Endometrial microvascular endothelial cells (primary cell): ENCODE data around the gene PCCA. TPM values are rescaled to one million over a fixed set of nuclear protein-coding genes. Genes with fewer than 3 reads are reported as not detected.

Experiments used
- in situ Hi-C: cut with HindIII; loops from 2 replicates; pipeline ENCODE4 v1.10.0; 2017; ENCODE audit warnings: low sequenced_read_pairs, low pct_unique_long_range_greater_than_20kb; ENCODE audit errors: inconsistent ontology term
- total RNA-seq: library from RNA; depleted of rRNA; stranded (reverse); fragments of >200 nt; gene quantifications from one replicate; pipeline ENCODE4 v1.2.3, GENCODE V29; 2015; ENCODE audit errors: inconsistent ontology term

Gene PCCA
- total RNA-seq, 1 donor from 2014 or later = 14.0 TPM

- in situ Hi-C loops = no loop called here
Observed at GRCh38 chr13:100175078-100175802, 86.3 kb downstream of the PCCA start.

GRCh38 chr13:100175803-100176182 is 86.9 kb downstream of the PCCA start:
- in situ Hi-C loops = no loop called here

- in situ Hi-C loops = no loop called here
Observed at GRCh38 chr13:100176801-100177400, 88.0 kb downstream of the PCCA start.

GRCh38 chr13:100178309-100178708 is 89.4 kb downstream of the PCCA start:
- in situ Hi-C loops = no loop called here

- in situ Hi-C loops = no loop called here
Observed at GRCh38 chr13:100179276-100179675, 90.4 kb downstream of the PCCA start.

GRCh38 chr13:100182900-100183490 is 94.1 kb downstream of the PCCA start:
- in situ Hi-C loops = no loop called here

- in situ Hi-C loops = no loop called here
Observed at GRCh38 chr13:100184095-100184494, 95.2 kb downstream of the PCCA start.

GRCh38 chr13:100195568-100195967 is 106.7 kb downstream of the PCCA start:
- in situ Hi-C loops = no loop called here

GRCh38 chr13:100196375-100196774 is 107.5 kb downstream of the PCCA start:
- in situ Hi-C loops = no loop called here

GRCh38 chr13:100197116-100197515 is 108.2 kb downstream of the PCCA start:
- in situ Hi-C loops = no loop called here

- in situ Hi-C loops = no loop called here
Observed at GRCh38 chr13:100197591-100198365, 108.9 kb downstream of the PCCA start.

GRCh38 chr13:100203696-100204367 is 114.9 kb downstream of the PCCA start:
- in situ Hi-C loops = no loop called here

GRCh38 chr13:100208002-100208401 is 119.1 kb downstream of the PCCA start:
- in situ Hi-C loops = no loop called here

GRCh38 chr13:100208626-100209025 is 119.7 kb downstream of the PCCA start:
- in situ Hi-C loops = no loop called here

- in situ Hi-C loops = no loop called here
Observed at GRCh38 chr13:100209857-100210825, 121.2 kb downstream of the PCCA start.

- in situ Hi-C loops = no loop called here
Observed at GRCh38 chr13:100211016-100211710, 122.3 kb downstream of the PCCA start.

- in situ Hi-C loops = no loop called here
Observed at GRCh38 chr13:100212904-100213553, 124.1 kb downstream of the PCCA start.
